Coronary artery (tissue), 2 donors: ENCODE data around the gene LDAH.
"Not testable (repeated sequence)": the region's sequence is repeated elsewhere in the genome, so short reads cannot be mapped to it uniquely, and the experiment has no call there.

ENCODE experiments used
- DNase-seq: peaks from one replicate; pipeline ENCODE4 v3.0.0-alpha.2; 2017; ENCODE audit warnings: low spot score
- H3K27ac ChIP-seq, 2 donors: fragments of 200-600 bp; sonication (generic); one replicate each; pipeline ENCODE4 v1.5.1; 2016 to 2019
- H3K4me3 ChIP-seq: fragments of 200-600 bp; sonication (generic); 2 replicates; pipeline ENCODE4 v1.5.1; 2016; ENCODE audit warnings: mild to moderate bottlenecking, moderate library complexity
- CTCF ChIP-seq: fragments of 200-600 bp; sonication (generic); IDR thresholded peaks from one replicate; pipeline ENCODE4 v1.5.1; 2019; ENCODE audit warnings: antibody characterized with exemption

The LDAH gene

GRCh38 chr2:20796374-20796791 is 26.5 kb downstream of the LDAH start:
- no peak for TF ChIP-seq CTCF
- no peak overlapping the region for H3K4me3 ChIP-seq
- DNase-seq = no peak
- H3K27ac ChIP-seq = no peak overlapping the region

- DNase-seq, H3K27ac ChIP-seq, H3K4me3 ChIP-seq: not testable (repeated sequence)
These were observed 29.0 kb downstream of the LDAH start for GRCh38 chr2:20793944-20794343.

- DNase-seq = no peak
- H3K4me3 ChIP-seq = no peak overlapping the region
- no peak overlapping the region for H3K27ac ChIP-seq
- TF ChIP-seq CTCF = peak; percentile 16
These were observed 41.1 kb downstream of the LDAH start for GRCh38 chr2:20781656-20782265.

- H3K27ac ChIP-seq = no peak overlapping the region
- DNase-seq = no peak
- H3K4me3 ChIP-seq = no peak overlapping the region
- no peak for TF ChIP-seq CTCF
These were observed 51.6 kb downstream of the LDAH start for GRCh38 chr2:20771299-20771698.

- DNase-seq = no peak
- TF ChIP-seq CTCF = no peak
- no peak overlapping the region for H3K4me3 ChIP-seq
- H3K27ac ChIP-seq = no peak overlapping the region
These were observed 55.9 kb downstream of the LDAH start for GRCh38 chr2:20766798-20767644.

- Histone ChIP-seq H3K27ac (no peak overlapping the region), H3K4me3 (no peak overlapping the region)
- no peak for TF ChIP-seq CTCF
- DNase-seq = no peak
These were observed 56.7 kb downstream of the LDAH start for GRCh38 chr2:20766213-20766612.

GRCh38 chr2:20762945-20763683 is 59.8 kb downstream of the LDAH start:
- no peak overlapping the region for H3K4me3 ChIP-seq
- TF ChIP-seq CTCF = no peak
- no peak overlapping the region for H3K27ac ChIP-seq
- no peak for DNase-seq
